Pancreas (tissue), 10 donors: ENCODE results near the gene SMIM14. TPM values are rescaled to one million over a fixed set of nuclear protein-coding genes. Genes with fewer than 3 reads are reported as not detected.

ENCODE experiments used
- ATAC-seq, 4 donors: fragments of 200-7000 bp; cut with Tn5 transposase; one replicate each; pipeline versions ENCODE4 v1.8.0 to v1.9.1; 2020; ENCODE audit warnings: mild to moderate bottlenecking in 4 of 4, moderate library complexity in 4 of 4
- DNase-seq, 6 donors: peaks; one replicate each; pipeline ENCODE4 v3.0.0-alpha.2; 2020
- FAIRE-seq: peaks from 2 replicates; lab custom pipeline; 2012; peaks lifted over from hg19 to GRCh38; lab: Jason Lieb, UNC
- H3K27ac ChIP-seq, 4 donors: fragments of 200-600 bp; sonication (generic); 1 replicate in 3 of 4; 2 replicates in 1 of 4; pipeline versions ENCODE4 v1.5.0 to v1.8.0; 2020
- H3K27me3 ChIP-seq, 4 donors: fragments of 200-600 bp; one replicate each; pipeline ENCODE4 v1.8.0; 2021
- H3K36me3 ChIP-seq, 3 donors: fragments of 200-600 bp; sonication (generic) in 1 of 3; one replicate each; pipeline versions ENCODE4 v1.5.0 to v1.8.0; 2020 to 2021
- H3K4me1 ChIP-seq, 3 donors: fragments of 200-600 bp; one replicate each; pipeline ENCODE4 v1.8.0; 2021
- H3K4me3 ChIP-seq, 4 donors: fragments of 200-600 bp; sonication (generic) in 2 of 4; one replicate each; pipeline versions ENCODE4 v1.5.0 to v1.8.0; 2020 to 2021
- H3K9me3 ChIP-seq, 4 donors: fragments of 200-600 bp; one replicate each; pipeline ENCODE4 v1.8.0; 2021
- CTCF ChIP-seq, 4 donors: fragments of 200-600 bp; sonication (generic) in 3 of 4; IDR thresholded peaks; one replicate each; pipeline versions ENCODE4 v1.5.0 to v1.8.0; 2021; ENCODE audit warnings: antibody characterized with exemption in 4 of 4
- WGBS, 2 donors: extraction: QIAGEN DNeasy Blood & Tissue Kit; methylation state at CpG; one replicate each; pipeline ENCODE4 v1.1.7; 2013; 5-methylcytosine and 5-hydroxymethylcytosine counted together
- intact Hi-C, 3 donors: fragments of 100-400 bp; cut with DNase I; formaldehyde crosslinking; loops; one replicate each; pipeline versions ENCODE4 v1.11.1 to v1.14.2; 2022
- polyA plus RNA-seq, 2 donors: library from polyadenylated mRNA; stranded (reverse); fragments of 200-250 nt; gene quantifications; one replicate each; pipeline ENCODE4 v1.2.3, GENCODE V29; 2013
- total RNA-seq, 6 donors: library from RNA; stranded (reverse); fragmentation: NEBNext Ultra II Directional in 4 of 6; extraction: Animal tissue kit (Norgen Biotek cat#: 25700) in 4 of 6; gene quantifications; one replicate each; pipeline versions ENCODE4 v1.2.1 to v1.2.4, GENCODE V29; 2021 to 2023
- donor health status: healthy with polysubstance abuse.
- donor health status: DM: no; HTN: no; CAD: no; lungs with moderate emphysema.
- donor health status: DM: no; HTN: no; CAD: no.
- donor health status: control.
- donor health status: control.
- donor health status: Bipolar disorder and iron deficiency.
- donor health status: DM: yes; HTN: yes; CAD: no.
- donor health status: DM: no; HTN: no; CAD: no.
- donor health status: DM: no; HTN: no; CAD: no.
- donor health status: DM: yes; HTN: yes; CAD: no.

Gene SMIM14
- total and polyA plus RNA-seq, 8 donors = 14.3 to 53.6 (median 44.5) TPM

GRCh38 chr4:39606747-39607146 is 31.9 kb downstream of the SMIM14 start:
- DNase-seq (no peak), ATAC-seq (no peak), FAIRE-seq (no peak)
- no peak overlapping the region for H3K4me3 ChIP-seq
- 96 to 98% methylated on average over 2 of the region's 2 CpGs for WGBS, 2 donors
- H3K9me3 ChIP-seq = no peaks in the 10 kb centered on the region
- no peaks in the 10 kb centered on the region for H3K27me3 ChIP-seq
- H3K27ac ChIP-seq = no peak overlapping the region
- H3K4me1 ChIP-seq = no peaks in the 10 kb centered on the region
- intact Hi-C loops = loop anchor here in 1 of 3 donors (10.0 kb wide), 1 partner anchor 132 kb away; no protein-coding TSS in a partner anchor
- TF ChIP-seq CTCF (IDR thresholded peaks at IDR 0.05) = no peak
- peaks cover 0 to 27% (median 13%) of the 10 kb centered on the region in 3 donors for H3K36me3 ChIP-seq

- Histone ChIP-seq H3K27me3 (no peaks in the 10 kb centered on the region), H3K36me3 (peaks cover 4 to 8% (median 4%) of the 10 kb centered on the region in 3 donors), H3K9me3 (no peaks in the 10 kb centered on the region), H3K4me3 (no peak overlapping the region), H3K27ac (no peak overlapping the region), H3K4me1 (no peaks in the 10 kb centered on the region)
- FAIRE-seq = no peak
- ATAC-seq = no peak
- TF ChIP-seq CTCF (IDR thresholded peaks at IDR 0.05) = no peak
- 90 to 95% methylated on average over 3 of the region's 3 CpGs for WGBS, 2 donors
- intact Hi-C loops = no loop called here
- no peak for DNase-seq
Measured at GRCh38 chr4:39597695-39598381, 40.8 kb downstream of the SMIM14 start.

GRCh38 chr4:39596971-39597370 is 41.7 kb downstream of the SMIM14 start:
- Histone ChIP-seq H3K36me3 (peaks cover 0 to 4% (median 0%) of the 10 kb centered on the region in 3 donors), H3K4me1 (no peaks in the 10 kb centered on the region), H3K9me3 (no peaks in the 10 kb centered on the region), H3K27me3 (no peaks in the 10 kb centered on the region), H3K27ac (no peak overlapping the region), H3K4me3 (no peak overlapping the region)
- intact Hi-C loops = no loop called here
- no peak for FAIRE-seq
- WGBS, 2 donors = 93 to 98% methylated on average over 3 of the region's 3 CpGs
- no peak for TF ChIP-seq CTCF (IDR thresholded peaks at IDR 0.05)
- ATAC-seq = no peak
- DNase-seq = no peak

DNA sequence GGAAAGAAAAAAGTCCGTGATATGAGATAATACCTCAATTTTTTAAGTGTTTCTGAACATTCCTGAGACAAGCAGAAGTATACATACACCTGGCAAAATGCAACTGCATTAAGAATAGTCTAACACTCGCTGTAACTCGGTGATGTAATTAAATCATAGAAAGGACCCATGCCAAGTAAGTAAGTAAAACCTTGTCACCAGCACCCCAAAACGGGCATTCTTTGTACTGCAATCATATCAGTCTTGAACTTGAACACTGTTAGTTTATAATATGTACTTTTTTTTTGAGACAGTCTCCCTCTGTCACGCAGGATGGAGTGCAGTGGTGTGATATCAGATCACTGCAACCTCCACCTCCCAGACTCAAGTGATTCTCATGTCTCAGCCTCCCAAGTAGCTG is 47.4 kb downstream of the SMIM14 start:
- Histone ChIP-seq H3K4me1 (no peaks in the 10 kb centered on the region), H3K27ac (peak overlapping the region in 1 of 4 donors; percentile 31), H3K36me3 (no peaks in the 10 kb centered on the region), H3K9me3 (no peaks in the 10 kb centered on the region), H3K4me3 (no peak overlapping the region), H3K27me3 (no peaks in the 10 kb centered on the region)
- intact Hi-C loops = no loop called here
- no peak for TF ChIP-seq CTCF (IDR thresholded peaks at IDR 0.05)
- FAIRE-seq = no peak
- ATAC-seq = peak; percentile 94 to 98 (median 96)
- DNase-seq = peak in 2 of 6 donors; percentile 20 to 55
- 24 to 30% methylated on average over 5 of the region's 5 CpGs for WGBS, 2 donors

DNA sequence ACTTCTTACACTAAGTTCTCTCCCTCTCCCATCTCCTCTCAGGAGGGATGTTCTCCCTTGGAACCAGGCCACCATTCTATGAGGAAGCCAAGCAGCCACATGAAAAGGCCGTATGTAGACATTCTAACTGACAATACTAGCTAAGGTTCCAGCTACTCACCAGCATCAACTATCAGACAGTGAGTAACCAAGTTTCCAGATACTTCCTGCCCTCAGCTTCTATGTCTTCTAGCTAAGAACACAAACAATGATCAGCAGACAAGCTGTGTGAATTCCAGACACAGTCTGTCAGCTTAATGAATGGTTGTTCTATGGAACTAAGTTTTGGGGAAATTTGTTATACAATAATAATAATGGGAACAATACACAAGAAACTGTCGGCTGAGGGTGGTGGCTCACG is 50.8 kb downstream of the SMIM14 start:
- no peak overlapping the region for H3K27ac ChIP-seq
- no peaks in the 10 kb centered on the region for H3K4me1 ChIP-seq
- no peaks in the 10 kb centered on the region for H3K27me3 ChIP-seq
- H3K36me3 ChIP-seq = no peaks in the 10 kb centered on the region
- no peaks in the 10 kb centered on the region for H3K9me3 ChIP-seq
- FAIRE-seq (no peak), DNase-seq (no peak), ATAC-seq (no peak)
- H3K4me3 ChIP-seq = no peak overlapping the region
- WGBS, 2 donors = 87 to 90% methylated on average over 3 of the region's 3 CpGs
- no peak for TF ChIP-seq CTCF (IDR thresholded peaks at IDR 0.05)
- intact Hi-C loops = no loop called here
